ENCODE measurements around the gene PFAS.

Gene PFAS

GRCh38 chr17:8311131-8311790 lies 62.2 kb downstream of the PFAS start:
- no peak for DNase-seq (ENCODE audit: low read depth in 1 of 2, low spot score in 1 of 2)
- TF ChIP-seq POLR2AphosphoS5 (IDR thresholded peaks at IDR 0.05; ENCODE audit: low read depth) = no peak
- no peak for TF ChIP-seq CTCF (IDR thresholded peaks at IDR 0.05; ENCODE audit: insufficient read depth, low read length)
- no peak for TF ChIP-seq SPI1 (IDR thresholded peaks at IDR 0.05; ENCODE audit: borderline replicate concordance, low read depth)
- TF ChIP-seq GABPA (IDR thresholded peaks at IDR 0.05; ENCODE audit: low read depth) = no peak
- TF ChIP-seq REST (IDR thresholded peaks at IDR 0.05; ENCODE audit: insufficient replicate concordance, low read depth) = no peak
- no peaks in the 10 kb centered on the region for H3K27me3 ChIP-seq (ENCODE audit: insufficient read depth, poor library complexity, severe bottlenecking)
- H3K4me3 ChIP-seq (replicated peaks; ENCODE audit: insufficient read depth, low read length) = no peak overlapping the region
- H3K27ac ChIP-seq (replicated peaks) = no peak overlapping the region

GRCh38 chr17:8312251-8312650 lies 63.2 kb downstream of the PFAS start:
- Histone ChIP-seq H3K27ac (replicated peaks) (no peak overlapping the region), H3K27me3 (ENCODE audit: insufficient read depth, poor library complexity, severe bottlenecking) (no peaks in the 10 kb centered on the region), H3K4me3 (replicated peaks; ENCODE audit: insufficient read depth, low read length) (no peak overlapping the region)
- TF ChIP-seq POLR2AphosphoS5 (IDR thresholded peaks at IDR 0.05; ENCODE audit: low read depth) (no peak), GABPA (IDR thresholded peaks at IDR 0.05; ENCODE audit: low read depth) (no peak), REST (IDR thresholded peaks at IDR 0.05; ENCODE audit: insufficient replicate concordance, low read depth) (no peak), CTCF (IDR thresholded peaks at IDR 0.05; ENCODE audit: insufficient read depth, low read length) (no peak), SPI1 (IDR thresholded peaks at IDR 0.05; ENCODE audit: borderline replicate concordance, low read depth) (no peak)
- DNase-seq (ENCODE audit: low read depth in 1 of 2, low spot score in 1 of 2) = no peak

GRCh38 chr17:8312726-8313600 lies 63.9 kb downstream of the PFAS start:
- Histone ChIP-seq H3K27ac (replicated peaks) (no peak overlapping the region), H3K4me3 (replicated peaks; ENCODE audit: insufficient read depth, low read length) (no peak overlapping the region), H3K27me3 (ENCODE audit: insufficient read depth, poor library complexity, severe bottlenecking) (no peaks in the 10 kb centered on the region)
- DNase-seq (ENCODE audit: low read depth in 1 of 2, low spot score in 1 of 2) = no peak
- TF ChIP-seq POLR2AphosphoS5 (IDR thresholded peaks at IDR 0.05; ENCODE audit: low read depth) = no peak
- no peak for TF ChIP-seq REST (IDR thresholded peaks at IDR 0.05; ENCODE audit: insufficient replicate concordance, low read depth)
- no peak for TF ChIP-seq GABPA (IDR thresholded peaks at IDR 0.05; ENCODE audit: low read depth)
- no peak for TF ChIP-seq SPI1 (IDR thresholded peaks at IDR 0.05; ENCODE audit: borderline replicate concordance, low read depth)
- no peak for TF ChIP-seq CTCF (IDR thresholded peaks at IDR 0.05; ENCODE audit: insufficient read depth, low read length)
